Activated CD8-positive, alpha-beta T cell treated with anti-CD3 and anti-CD28 coated beads for 36 hours (primary cell): ENCODE results near the gene DBF4B. TPM values are rescaled to one million over a fixed set of nuclear protein-coding genes. Genes with fewer than 3 reads are reported as not detected.

Source experiments
- ATAC-seq: fragments of 200-7000 bp; cut with Tn5 transposase; one replicate; pipeline ENCODE4 v1.10.0; 2021; ENCODE audit warnings: mild to moderate bottlenecking, moderate library complexity
- CTCF ChIA-PET: fragments of 350-600 bp; sonication (Branson Sonifier 250); formaldehyde crosslinking; loops from one replicate; lab custom pipeline; 2021; ENCODE audit warnings: antibody characterized with exemption; lab: Charles Lee
- POLR2A ChIA-PET: fragments of 350-600 bp; sonication (Branson Sonifier 250); formaldehyde crosslinking; loops from one replicate; lab custom pipeline; 2021; ENCODE audit warnings: antibody characterized with exemption; lab: Charles Lee
- DNase-seq: peaks from one replicate; pipeline ENCODE4 v3.0.0-alpha.2; 2020
- H3K27ac Mint-ChIP-seq: one replicate; pipeline ENCODE4 v1.8.0; 2021; ENCODE audit warnings: mild to moderate bottlenecking, mixed read lengths
- H3K27me3 Mint-ChIP-seq: one replicate; pipeline ENCODE4 v1.8.0; 2021; ENCODE audit warnings: mixed read lengths
- H3K36me3 Mint-ChIP-seq: one replicate; pipeline ENCODE4 v1.8.0; 2021; ENCODE audit warnings: low read depth, mixed read lengths
- H3K4me1 Mint-ChIP-seq: one replicate; pipeline ENCODE4 v1.8.0; 2021; ENCODE audit warnings: low read depth, mixed read lengths
- H3K4me3 Mint-ChIP-seq: one replicate; pipeline ENCODE4 v1.8.0; 2021; ENCODE audit warnings: mild to moderate bottlenecking, moderate library complexity, mixed read lengths
- H3K9me3 Mint-ChIP-seq: one replicate; pipeline ENCODE4 v1.8.0; 2021; ENCODE audit warnings: mixed read lengths
- CTCF ChIP-seq: fragments of 200-600 bp; IDR thresholded peaks from one replicate; pipeline ENCODE4 v1.8.0; 2022; ENCODE audit warnings: antibody characterized with exemption, mild to moderate bottlenecking
- intact Hi-C: fragments of 100-400 bp; cut with micrococcal nuclease; formaldehyde crosslinking; loops from one replicate; pipeline ENCODE4 v1.10.0; 2022
- total RNA-seq, 2 experiments: library from RNA; stranded (reverse); gene quantifications; one replicate each; pipeline ENCODE4 v1.2.3, GENCODE V29; 2021

Gene DBF4B
- total RNA-seq, 2 experiments from 2014 or later, result 23.3 to 25.5 TPM

DNA sequence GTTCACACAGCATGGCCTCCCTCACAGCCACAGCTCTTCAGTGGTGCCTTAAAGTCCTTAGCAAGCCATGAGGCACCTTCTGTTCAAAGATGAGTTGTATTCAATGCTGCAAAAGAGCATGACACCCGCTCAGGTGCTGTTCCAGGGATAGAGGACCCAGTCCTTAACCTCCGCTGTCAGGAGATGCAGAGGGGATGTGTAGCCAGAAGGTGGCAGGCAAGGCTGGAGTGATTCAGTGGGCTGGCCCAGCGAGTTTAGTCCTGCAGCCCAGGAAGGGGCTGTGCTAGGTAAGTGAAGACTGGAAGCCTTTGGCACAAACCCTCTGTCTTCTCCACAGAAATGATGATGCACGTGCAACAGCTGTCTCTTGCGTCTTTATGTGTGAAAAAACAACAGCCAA is 25.3 kb downstream of the DBF4B start:
- ChIA-PET CTCF (no interaction called here), POLR2A (no interaction called here)
- Mint-ChIP-seq H3K4me1 (no peaks in the 10 kb centered on the region), H3K27me3 (no peaks in the 10 kb centered on the region), H3K9me3 (no peaks in the 10 kb centered on the region), H3K36me3 (peaks cover 11% of the 10 kb centered on the region), H3K4me3 (no peak overlapping the region), H3K27ac (no peak overlapping the region)
- ATAC-seq (no peak), DNase-seq (no peak)
- TF ChIP-seq CTCF, result no peak
- intact Hi-C loops, result no loop called here

DNA sequence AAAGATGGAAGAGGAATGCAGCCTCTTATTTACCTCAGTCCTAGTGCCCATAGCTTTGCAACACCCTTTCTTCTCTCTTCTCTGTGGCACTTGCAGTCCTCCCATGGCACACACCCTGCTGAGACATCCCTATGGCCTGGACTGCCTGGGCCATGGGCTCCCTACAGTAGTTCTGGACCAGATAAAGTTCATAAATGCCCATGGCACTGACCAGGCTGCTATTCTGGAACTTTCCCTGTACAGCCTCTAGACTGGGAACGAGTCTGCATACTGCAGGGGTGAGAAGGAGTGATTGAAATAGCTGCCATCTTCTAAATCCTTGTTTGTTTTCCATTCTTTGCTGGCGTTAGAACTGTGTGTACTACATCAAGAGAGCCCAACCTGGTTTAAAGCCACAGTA is 25.8 kb downstream of the DBF4B start:
- ATAC-seq (no peak), DNase-seq (no peak)
- Mint-ChIP-seq H3K4me3 (no peak overlapping the region), H3K36me3 (peaks cover 11% of the 10 kb centered on the region), H3K27me3 (no peaks in the 10 kb centered on the region), H3K27ac (no peak overlapping the region), H3K9me3 (no peaks in the 10 kb centered on the region), H3K4me1 (no peaks in the 10 kb centered on the region)
- intact Hi-C loops, result no loop called here
- no peak for TF ChIP-seq CTCF
- ChIA-PET CTCF (no interaction called here), POLR2A (no interaction called here)

DNA sequence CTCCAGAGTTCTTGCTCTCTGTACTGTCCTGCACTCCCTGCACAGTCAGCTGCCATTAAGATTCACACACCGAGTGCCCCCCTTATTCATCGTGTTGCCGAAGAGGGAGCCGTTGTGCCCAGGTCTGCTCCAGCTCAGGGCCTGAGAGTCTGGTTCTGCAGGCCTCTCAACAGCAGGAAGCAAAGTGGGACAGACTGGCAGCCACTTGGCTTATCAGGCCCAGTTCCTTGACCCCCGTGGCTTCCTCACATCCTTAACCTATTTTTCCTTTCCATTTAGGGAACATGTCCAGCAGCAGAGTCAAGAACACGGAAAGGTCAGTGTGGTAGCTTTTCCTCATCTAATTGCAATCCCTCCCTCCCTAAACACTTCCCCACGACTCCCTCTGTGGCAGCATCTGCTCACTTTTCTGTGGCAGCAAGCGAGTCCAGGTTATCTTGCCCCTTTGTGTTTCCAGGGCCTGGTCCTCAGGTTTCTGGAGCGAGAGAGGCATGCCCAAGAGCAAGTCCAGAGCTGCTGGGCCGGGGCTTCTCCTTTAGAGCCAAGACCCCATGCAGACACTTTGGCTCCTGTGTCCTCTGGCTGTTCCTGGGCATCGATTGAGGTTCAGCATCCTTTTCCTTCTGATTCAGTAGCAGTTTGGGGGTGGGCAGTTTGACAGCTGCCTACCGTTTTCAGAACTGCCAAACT is 28.2 kb downstream of the DBF4B start:
- no peak for TF ChIP-seq CTCF
- H3K4me1 Mint-ChIP-seq, result no peaks in the 10 kb centered on the region
- H3K27ac Mint-ChIP-seq, result no peak overlapping the region
- POLR2A ChIA-PET, result interaction anchor here (0.9 to 1.0 kb wide), 2 partner anchors 9 to 15 kb away, joined by 3 to 4 read pairs; no protein-coding TSS in a partner anchor
- peaks cover 11% of the 10 kb centered on the region for H3K36me3 Mint-ChIP-seq
- no peak overlapping the region for H3K4me3 Mint-ChIP-seq
- H3K9me3 Mint-ChIP-seq, result no peaks in the 10 kb centered on the region
- ATAC-seq (no peak), DNase-seq (no peak)
- CTCF ChIA-PET, result interaction anchor here (1.3 to 1.5 kb wide), 2 partner anchors 16 to 39 kb away, joined by 3 read pairs; no protein-coding TSS in a partner anchor
- intact Hi-C loops, result no loop called here
- no peaks in the 10 kb centered on the region for H3K27me3 Mint-ChIP-seq

DNA sequence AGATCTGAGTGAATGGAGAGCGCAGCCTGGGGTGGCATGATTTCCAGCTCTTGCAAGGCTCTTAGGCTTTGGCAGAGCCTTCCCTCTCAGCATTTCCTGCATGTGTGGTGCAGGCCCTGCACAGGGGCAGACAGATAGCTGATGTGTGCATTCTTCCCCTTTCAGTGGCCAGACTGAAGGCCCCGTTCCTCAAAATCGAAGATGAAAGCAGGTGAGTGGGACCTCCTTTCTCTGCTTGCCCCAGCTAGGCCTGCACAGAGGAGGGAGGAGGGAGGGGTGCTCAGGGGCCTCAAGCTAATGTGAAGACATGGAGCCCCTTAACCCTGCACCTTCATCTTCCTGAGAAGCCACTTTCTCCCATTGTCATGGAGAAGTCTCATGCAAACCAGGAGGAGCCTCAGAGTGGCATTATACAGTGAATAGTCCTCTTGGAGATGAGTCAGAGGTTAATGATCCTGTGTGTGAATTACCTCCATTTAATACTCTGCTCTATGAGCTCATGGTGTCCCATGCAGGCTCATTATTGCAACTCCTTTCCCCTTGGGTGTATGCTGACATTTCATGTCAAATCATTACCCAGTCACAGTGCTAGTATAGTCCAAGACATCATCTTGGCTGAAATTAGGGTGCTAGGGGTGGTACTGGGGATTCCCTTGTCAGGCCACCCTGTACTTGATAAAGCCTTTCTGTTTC is 29.9 kb downstream of the DBF4B start:
- H3K4me1 Mint-ChIP-seq, result no peaks in the 10 kb centered on the region
- ChIA-PET CTCF (interaction anchor here (1.3 kb wide), 1 partner anchor 38 kb away, joined by 3 read pairs; no protein-coding TSS in a partner anchor), POLR2A (no interaction called here)
- no peaks in the 10 kb centered on the region for H3K9me3 Mint-ChIP-seq
- H3K27me3 Mint-ChIP-seq, result no peaks in the 10 kb centered on the region
- TF ChIP-seq CTCF, result no peak
- intact Hi-C loops, result no loop called here
- no peak for DNase-seq
- H3K27ac Mint-ChIP-seq, result no peak overlapping the region
- peaks cover 13% of the 10 kb centered on the region for H3K36me3 Mint-ChIP-seq
- H3K4me3 Mint-ChIP-seq, result no peak overlapping the region
- ATAC-seq, result peak; percentile 49

DNA sequence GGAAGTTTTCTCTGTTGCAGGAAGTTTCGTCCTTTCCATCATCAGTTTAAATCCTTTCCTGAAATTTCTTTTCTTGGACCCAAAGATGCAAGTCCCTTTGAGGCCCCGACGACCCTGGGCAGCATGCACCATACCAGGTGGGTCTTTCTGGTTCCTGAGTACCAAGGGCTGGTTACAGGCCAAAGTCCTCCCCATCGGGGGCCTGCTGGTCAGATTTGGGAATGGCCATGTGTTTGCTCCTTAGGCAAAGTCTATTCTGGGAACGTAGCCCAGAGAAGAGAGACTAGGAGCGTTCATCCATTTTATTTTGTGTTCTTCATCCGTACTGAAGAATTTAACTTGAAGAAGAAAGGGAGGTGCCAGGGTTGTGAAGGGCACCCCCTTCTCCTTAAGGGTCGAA is 32.9 kb downstream of the DBF4B start:
- CTCF ChIA-PET, result no interaction called here
- POLR2A ChIA-PET, result no interaction called here
- no peak overlapping the region for H3K4me3 Mint-ChIP-seq
- ATAC-seq, result no peak
- intact Hi-C loops, result no loop called here
- no peak overlapping the region for H3K27ac Mint-ChIP-seq
- no peak for DNase-seq
- H3K4me1 Mint-ChIP-seq, result peaks cover 1% of the 10 kb centered on the region
- no peak for TF ChIP-seq CTCF
- H3K9me3 Mint-ChIP-seq, result no peaks in the 10 kb centered on the region
- H3K27me3 Mint-ChIP-seq, result no peaks in the 10 kb centered on the region
- H3K36me3 Mint-ChIP-seq, result peaks cover 8% of the 10 kb centered on the region
